Fibroblast of gingiva (primary cell): ENCODE data around the gene MPL.

ENCODE experiments used
- DNase-seq: peaks from one replicate; pipeline ENCODE4 v3.0.0-alpha.2; 2011; ENCODE audit warnings: low read depth

Gene MPL

DNA sequence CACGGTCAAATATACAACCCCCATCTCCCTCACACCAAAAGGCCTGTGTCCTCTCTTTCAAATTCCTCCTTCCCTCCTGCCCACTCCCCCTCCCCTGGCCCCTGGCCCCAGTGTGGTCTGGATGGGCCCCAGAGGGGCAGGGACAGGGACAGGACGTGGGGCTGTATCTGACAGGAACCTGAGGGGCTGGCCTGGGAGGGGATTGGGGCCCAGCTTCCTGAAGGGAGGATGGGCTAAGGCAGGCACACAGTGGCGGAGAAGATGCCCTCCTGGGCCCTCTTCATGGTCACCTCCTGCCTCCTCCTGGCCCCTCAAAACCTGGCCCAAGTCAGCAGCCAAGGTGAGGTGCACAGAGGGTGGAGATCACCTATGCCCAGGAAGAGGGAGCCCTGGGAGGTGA is at the start of gene MPL:
Gene MPL (plus strand): TSS at position 231 of the 400 bp plus-strand sequence. CDS start 31 bp downstream, at position 262.
- DNase-seq, result no peak

DNA sequence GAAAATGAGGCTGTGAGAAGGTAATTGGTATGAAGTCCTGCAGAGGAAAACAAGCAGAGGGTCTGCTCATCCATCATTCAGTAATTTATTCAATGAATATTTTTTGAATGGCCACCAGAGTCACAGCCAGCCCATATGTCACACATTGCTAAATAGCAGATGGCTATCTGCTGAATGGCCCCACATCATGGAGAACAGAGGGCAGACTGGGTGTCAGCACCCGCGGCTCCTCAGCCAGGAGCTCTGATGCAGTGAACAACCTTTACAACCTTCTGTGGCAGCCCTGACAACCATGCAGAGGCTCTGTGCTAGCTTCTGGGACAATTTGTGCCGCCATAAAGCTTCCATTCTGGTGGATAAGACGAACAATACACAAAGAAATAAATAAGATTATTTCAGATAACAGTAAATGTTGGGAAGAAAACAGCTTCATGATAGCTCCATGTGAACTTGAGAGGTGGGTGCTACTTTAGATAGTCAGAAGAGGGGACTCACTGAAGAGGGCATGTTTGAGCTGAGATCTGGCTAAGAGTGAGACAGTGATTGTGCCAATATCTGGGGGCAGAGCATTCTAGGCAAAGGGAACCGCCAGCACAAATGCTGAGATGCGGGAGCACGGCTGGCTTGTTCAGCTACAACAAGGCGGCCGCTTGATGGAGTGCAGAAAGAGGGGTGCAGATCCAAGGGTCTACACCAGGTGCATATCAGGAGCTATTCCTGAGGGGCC is 49.4 kb upstream of the MPL start:
- DNase-seq, result no peak

DNA sequence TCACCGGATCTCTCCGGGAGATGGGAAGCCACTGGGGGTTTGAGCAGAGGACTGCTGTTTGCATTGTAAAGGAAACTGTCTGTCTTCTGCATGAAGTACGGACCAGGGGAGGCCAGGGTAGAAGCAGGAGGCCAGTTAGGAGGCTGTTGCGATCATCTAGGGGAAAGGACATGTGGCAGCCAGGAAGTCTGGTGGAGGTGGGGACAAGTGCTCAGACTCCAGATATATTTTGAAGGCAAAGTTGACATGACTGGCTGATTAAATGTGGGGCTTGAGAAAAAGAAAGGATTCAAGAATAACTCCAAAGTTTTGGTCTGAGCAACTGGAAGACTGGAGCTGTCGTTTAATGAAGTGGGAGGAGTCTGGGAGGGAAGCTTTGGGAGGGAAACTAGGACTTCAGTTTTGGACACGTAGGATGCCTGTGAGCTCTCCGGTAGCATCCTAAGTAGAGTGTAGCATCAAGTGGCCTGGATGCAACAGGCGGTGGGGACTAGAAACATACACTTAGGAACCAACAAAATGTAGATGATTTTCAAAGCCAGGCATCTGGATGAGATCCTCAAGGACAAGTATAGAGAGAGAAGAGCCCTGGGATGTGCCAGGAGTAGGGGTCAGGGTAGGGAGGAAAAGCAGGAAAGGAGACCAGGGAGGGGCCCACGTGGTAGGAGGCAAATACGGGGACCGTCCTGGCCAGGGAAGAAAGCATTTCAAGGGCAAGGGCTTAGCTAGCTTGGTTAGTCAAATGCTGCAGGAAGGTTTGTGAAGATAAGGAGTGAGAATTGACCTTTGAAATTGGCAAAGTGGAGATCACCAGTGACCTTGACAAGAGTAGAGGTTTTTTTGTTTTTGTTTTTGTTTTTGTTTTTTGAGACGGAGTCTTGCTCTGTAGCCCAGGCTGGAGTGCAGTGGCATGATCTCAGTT is 48.6 kb upstream of the MPL start:
- no peak for DNase-seq

DNA sequence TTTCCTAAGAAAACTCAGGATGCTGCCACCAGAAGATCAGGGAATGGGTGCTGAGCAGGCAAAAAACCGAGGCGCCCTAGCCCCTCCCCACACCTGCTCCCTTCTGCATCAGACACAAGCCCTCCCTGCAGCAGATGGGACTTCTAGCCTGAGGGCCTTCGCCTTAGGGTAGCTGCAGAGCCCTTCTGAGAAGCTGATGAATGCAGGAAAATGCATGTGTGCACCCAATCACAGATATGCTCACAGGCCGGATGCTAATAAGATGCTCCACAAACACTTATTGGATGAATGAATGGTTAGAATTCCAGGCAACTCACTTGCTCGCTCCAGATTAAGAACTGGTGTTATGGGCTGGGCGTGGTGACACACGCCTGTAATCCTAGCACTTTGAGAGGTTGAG is 45.4 kb upstream of the MPL start:
- no peak for DNase-seq

DNA sequence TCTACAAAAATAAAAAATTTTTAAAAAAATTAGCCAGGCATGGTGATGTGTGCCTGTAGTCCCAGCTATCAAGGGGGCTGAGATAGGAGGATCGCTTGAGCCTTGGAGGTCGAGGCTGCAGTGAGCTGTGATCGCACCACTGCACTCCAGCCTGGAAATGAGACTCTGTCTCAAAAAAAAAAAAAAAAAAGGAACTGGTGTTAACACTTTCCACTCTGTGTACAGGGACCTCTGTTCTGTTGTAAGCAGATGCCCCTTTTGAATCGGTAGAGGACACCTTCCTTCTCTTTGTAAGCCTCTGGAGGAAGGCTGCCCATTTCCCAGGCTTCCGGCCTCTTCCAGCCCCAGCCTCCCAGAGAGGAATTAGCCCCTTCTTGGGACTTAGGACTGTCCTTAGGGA is 44.9 kb upstream of the MPL start:
- DNase-seq, result no peak

DNA sequence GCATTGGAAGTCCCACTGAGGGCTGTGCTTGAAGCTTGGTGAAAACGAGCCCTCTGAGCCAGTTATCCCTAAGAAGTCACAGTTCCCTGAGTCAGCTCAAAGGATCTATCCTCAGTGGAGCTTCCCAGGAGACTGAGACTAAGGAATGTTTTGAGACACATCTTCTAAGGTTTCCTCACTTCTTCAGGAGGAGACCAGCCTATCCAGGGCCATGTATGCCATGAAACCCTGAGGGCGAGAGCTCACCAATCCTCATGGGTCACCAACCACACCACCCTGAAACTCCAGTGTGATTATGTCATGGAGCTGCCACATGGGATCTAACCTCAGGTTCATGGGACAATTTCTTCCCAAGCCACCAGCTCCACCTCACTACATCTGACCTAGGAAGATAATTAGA is 44.4 kb upstream of the MPL start:
- DNase-seq, result peak; percentile 6

DNA sequence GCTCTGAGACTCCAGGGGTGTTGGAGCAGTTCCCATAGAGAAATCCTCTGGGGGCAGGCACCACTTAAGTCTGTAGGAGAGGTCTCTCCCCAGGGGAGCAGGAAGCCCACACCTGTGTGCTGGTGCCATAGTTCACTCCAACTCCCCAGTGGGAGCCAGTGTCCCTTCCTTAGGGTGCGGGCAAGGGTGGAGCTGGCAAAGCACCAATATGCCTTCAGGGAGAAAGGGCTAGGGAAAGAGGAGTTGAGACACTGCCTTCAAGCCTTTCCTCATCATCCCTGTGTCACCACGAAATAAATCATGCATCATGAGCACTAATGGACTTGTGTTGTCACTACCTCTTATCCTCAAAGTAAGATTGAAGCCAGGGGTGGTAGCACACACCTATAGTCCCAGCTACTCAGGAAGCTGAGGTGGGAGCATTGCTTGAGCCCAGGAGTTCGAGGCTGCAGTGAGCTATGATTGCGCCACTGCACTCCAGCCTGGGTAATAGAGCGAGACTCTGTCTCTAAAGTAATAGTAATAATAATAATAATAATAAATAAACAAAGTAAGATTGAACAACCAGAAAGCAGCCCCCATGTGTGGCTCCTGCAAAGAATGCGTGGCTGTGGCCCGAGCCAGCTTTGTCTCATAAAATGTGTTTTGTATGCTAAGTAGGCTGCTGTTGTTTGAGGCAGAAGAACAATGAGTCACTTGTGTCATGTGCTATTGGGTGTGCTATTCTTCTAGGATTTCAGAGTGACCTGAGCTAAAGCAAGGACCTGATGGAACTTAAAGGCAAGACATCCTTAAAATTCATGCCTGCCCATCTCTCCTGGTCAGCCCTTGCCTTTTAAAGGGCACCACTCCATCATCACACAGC is 43.5 kb upstream of the MPL start:
- peak; percentile 75 for DNase-seq

DNA sequence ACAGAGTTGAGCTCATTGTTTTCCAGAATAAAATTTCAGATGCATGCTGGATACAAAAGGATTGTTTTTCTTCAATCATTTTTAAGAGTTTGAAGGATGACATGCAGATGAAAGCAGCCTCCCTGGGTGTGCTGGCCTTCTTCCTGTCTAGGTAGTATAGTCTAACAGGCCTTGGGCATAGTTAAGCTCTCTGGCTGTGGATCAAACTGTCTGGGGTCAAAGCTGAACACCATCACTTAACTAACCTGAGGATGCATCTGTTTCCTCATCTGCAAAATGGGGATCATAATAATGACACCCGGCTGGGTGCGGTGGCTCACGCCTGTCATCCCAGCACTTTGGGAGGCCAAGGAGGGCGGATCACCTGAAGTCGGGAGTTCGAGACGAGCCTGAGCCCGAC is 42.9 kb upstream of the MPL start:
- no peak for DNase-seq

DNA sequence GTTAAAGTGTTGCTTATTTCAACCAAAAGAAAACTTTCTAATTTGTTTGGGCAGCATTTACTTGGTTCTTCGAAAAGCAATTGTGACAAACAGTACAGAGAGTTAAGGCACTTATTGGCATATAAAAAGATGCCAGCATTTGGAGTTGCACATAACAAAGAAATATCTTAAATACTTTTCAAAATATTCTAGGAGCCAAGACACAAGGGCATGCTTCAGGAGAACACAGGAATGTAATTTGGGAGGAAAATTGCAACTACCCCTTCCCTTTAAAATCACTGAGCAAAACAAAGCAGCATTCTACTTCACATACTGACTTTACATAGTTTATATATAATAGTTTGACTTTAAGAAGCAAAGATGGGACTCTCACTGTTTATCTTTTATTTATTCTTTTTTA is 41.4 kb upstream of the MPL start:
- DNase-seq, result peak; percentile 52

DNA sequence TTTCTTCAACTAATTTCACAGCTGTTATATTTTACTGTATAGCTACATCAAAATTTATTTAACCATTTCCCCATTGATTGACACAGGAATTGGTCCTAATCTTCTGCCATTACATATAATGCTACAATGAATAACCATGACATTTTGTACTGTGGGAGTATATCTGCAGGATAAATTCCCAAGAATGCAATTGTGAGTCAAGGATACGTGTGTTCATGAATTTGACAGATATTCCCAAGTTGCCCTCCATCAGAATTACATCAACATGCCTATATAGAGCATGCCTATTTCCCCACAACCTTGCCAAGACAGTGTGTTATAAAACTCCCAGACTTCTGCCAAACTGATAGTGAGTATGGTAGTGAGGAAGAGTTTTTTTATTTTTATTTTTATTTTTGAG is 39.6 kb upstream of the MPL start:
- DNase-seq, result no peak

DNA sequence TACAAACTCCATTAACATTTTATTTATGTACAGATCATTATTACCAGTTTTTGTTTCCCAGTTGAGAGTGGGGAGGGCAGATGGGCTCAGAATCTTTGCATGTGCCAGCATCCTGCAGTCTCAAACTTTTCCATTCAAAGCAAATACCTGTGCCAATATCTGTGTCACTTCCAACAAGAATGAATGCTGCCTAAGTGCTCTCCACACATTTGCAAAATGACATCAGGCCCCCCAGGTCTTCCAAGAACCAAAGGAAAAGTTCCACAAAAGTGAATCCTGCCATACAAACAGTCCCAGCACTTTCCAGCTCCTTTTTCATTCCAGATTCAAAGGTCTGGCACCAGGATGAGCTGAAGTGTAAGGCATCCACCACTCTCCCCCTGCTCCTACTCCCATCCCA is 38.5 kb upstream of the MPL start:
- no peak for DNase-seq

DNA sequence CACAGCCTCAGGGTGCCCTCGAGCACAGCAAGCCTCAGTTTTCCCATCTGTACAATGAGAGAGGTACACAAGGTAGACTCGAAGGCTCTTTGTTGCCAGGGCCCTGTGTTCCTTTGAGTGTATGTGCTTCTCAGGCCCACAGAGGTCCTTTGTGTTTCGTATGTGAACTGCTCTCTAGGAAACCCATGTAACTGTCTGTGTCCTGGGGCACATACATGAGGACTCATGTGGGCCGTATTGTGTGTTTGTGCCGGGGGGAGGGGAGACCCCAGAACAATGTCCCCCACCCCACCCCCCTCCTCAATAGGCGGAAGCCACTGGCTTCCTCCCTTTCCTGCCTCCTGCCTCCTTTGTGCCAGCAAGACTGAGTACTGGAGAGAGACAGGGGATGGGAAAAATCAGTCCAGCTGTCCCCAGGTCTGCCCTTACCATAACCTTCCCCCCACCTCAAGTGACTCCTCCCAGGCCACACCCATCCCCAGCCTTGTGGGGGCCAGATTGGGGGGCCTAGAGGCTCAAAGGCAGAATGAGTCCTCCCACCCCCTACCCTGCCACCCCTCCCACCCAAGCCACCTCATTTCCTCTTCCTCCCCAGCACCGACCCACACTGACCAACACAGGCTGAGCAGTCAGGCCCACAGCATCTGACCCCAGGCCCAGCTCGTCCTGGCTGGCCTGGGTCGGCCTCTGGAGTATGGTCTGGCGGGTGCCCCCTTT is 37.1 kb upstream of the MPL start, which contains the start of gene TIE1:
Gene TIE1 (plus strand): TSS at position 605 of the 717 bp plus-strand sequence. CDS start 90 bp downstream, at position 695.
- no peak for DNase-seq

DNA sequence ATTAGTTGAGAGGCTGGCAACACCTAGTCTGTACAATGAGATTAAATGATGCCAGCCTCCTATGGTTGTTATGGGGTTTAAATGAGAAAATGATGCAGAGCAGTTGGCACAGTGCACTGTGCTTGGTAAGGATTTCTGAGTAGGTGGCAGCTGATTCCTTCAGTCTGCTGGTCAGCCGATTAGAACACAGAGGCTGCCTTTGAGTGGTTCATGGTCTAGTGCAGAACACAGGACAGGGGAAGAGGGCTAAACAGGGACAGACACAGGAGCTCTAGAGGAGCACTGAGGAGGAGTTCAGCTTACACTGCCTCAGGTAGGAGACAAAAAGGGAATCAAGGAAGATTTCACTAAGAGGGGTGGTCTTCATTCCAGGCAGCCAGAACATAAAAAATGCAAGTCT is 35.4 kb upstream of the MPL start:
- no peak for DNase-seq

DNA sequence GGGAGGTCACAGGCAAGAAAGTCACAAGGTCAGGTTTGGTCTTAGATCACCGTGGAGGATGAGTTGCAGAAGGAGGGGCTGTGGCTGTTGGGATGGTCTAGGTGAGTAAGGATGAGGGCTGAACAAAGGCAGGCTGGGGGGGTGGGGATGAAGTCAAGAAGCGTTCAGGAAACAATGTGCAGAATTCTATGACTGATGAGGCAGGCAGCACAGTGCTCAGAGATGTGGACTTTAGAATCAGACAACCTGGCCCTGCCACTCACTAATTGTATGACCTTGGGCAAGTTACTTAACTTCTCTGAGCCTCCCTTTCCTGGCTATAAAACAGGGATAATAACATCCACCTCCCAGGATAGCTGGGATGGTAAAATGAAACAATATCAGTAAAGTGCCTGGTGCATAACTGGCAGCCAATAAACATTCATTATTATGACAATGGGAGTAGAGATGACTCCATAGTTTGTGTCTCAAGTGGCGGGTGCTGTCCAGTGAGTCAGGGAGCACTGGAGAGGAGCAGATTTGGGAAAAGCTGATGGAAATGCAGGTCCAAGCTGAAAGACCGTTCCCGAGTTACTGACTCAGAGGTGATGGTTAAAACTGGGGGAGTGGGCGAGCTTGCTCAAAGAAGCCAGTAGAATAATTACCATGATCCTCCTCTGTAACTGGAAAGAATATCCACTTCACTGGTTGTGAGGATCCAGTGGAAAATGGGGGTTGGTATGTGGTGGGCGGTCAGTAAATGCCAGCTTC is 34.7 kb upstream of the MPL start:
- DNase-seq, result no peak

DNA sequence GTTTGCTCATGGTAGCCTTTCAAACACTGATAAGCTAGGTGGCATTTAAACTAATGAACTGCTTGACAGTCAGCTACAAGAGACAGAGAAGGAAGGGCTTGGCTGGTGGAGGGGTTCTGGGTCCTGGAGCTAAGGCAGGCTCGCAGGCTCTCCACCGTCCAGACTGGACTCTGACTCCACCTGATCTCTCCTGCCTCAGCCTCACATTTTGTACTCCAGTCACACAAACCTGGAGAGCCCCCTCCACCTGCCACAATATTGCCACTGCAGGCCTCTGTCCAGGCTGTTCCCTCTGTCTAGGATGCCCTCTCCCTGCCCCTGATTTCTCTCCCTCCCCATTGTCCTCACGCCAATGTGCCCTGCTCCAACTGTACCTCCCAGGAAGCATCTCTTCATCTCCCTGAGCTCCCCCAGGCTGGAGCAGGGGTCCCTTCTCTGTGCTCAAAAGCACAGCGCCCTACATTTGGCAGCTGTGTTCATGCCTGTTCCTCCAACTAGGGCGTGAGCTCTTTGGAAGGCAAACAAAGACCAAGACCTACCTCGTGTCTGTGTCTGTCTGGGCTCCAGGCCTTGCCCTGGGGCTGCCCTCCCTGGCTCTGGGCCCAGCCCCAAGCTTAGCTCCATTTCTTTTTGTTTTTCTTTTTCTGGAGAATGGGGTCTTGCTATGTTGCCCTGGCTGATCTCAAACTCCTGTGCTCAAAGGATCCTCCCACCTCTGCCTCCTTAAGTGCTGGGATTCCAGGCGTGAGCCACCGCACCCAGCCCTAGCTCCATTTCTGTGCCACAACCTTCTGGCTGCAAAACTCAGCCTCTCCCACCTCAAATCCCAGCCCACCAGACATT is 33.9 kb upstream of the MPL start:
- no peak for DNase-seq

DNA sequence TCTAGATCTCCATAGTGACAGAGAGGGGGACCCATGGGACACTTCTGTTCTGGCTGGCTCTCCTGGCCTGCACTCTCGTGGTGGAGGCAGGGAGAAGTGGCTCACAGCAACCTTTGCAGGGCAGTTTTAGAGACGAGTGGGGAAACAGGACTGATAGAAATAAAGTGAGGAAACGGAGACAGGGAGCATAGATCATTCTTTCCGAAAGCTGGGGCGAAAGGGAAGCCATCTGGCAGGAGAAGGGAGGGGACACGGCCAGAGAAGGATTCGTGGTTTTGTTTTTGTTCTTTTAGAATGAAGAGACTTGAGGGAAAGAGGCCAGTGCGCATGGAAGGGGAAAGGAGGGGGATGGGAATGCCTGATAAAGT is 33.3 kb upstream of the MPL start:
- no peak for DNase-seq

DNA sequence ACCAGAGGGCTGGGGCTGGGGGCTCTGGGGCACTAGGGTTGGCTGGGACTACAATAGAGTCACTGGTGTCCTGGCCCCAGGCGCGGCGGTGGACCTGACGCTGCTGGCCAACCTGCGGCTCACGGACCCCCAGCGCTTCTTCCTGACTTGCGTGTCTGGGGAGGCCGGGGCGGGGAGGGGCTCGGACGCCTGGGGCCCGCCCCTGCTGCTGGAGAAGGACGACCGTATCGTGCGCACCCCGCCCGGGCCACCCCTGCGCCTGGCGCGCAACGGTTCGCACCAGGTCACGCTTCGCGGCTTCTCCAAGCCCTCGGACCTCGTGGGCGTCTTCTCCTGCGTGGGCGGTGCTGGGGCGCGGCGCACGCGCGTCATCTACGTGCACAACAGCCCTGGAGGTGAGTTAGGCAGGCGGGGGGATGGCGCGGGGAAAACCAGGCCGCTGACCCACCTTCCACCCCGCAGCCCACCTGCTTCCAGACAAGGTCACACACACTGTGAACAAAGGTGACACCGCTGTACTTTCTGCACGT is 32.8 kb upstream of the MPL start:
- no peak for DNase-seq

DNA sequence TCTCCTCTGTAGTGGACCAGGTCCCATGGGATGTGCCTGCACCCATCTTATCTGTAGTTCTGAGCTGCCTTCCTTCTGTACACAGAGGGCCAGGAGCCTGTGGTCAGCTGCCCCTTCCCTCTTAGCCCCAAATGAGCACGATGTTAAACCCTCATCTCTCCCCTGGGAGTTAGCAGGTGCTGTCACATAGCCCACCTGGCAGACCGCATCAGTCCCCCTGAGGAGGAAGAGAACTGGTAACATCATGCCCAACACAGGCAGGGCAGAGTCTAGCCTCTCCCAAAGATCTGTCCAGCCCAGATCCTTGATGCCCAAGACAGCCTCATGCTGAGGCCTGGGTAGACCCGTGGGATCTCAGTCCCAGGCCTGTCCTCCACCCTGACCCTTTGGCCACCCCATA is 32.2 kb upstream of the MPL start:
- no peak for DNase-seq

DNA sequence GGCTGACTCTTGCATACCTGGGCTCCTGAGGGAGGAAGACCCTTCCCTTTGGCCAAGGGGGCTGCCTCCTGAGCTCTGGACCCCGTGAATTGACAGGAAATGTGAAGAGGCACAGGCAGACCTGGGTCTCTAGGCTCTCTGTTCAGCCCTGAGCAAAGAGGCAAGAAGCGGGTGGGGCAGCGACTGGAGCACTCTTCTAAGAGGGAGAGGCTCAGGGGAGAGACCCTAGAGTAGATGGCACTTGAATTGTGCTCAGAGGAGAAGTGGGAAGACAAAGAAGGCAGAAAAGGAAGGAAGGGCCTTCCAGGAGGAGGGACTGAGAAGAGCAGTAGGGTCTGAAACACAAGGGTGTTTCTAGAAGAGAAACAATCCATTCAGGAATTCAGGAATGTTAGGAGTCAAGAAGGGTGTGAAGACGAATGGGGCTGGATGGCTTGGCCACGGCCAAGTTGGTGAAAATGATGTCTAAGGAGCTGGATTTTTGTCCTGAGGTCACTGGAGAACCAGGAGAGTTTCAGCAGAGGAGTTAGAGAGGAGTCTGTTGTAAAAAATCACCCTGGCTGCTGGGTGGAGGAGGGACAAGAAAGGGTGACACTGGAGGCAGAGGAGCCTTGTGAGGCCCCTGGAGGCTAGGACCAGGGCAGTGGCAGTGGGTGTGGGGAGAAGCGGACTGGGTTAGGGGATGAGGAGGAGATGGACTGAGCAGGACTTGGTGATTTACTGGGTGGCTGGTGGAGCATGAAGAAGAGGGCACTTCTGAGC is 31.5 kb upstream of the MPL start:
- no peak for DNase-seq
